ENCODE results near the gene OGFOD2. TPM values are rescaled to one million over a fixed set of nuclear protein-coding genes. Genes with fewer than 3 reads are reported as not detected.

OGFOD2 gene
- total and polyA plus RNA-seq, 10 donors, result 9.5 to 32.3 (median 20.5) TPM

DNA sequence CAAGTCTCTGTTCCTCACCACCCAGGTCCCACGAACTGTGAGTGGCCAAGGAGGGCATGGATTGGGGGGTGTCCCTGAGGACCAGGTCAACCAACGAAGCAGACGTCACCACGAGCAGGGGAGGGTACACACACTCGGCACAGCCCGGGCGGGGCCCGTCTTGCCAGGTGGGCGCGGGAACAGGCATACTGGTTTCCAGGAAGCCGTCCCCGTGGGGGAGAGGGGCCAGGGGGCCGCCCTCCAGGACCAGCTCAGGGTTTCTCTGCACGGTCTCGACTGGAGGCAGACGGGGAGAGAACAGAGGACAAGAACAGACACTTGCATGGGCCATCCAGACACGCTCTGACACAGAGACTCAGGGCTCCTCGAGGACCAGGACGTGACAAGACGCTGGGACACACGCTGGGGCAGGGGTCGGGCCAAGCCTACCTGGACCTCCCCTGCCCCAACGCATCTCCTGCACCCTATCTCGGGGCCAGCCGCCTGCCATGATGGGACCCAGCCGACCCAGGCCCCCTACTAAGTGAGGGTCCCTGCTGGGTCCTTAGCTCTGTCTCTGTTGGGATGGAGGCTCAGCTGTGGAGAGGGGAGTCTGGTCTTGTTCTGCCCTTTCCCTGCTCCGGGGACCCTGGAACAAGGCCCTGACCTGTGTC, 16.7 kb downstream of the OGFOD2 start:
- 83 to 95% (median 87%) methylated on average over 23 to 27 of the region's 27 CpGs for WGBS, 5 donors
- peaks cover 0 to 58% (median 13%) of the 10 kb centered on the region in 6 donors for H3K36me3 ChIP-seq
- DNase-seq, result peak; percentile 73

DNA sequence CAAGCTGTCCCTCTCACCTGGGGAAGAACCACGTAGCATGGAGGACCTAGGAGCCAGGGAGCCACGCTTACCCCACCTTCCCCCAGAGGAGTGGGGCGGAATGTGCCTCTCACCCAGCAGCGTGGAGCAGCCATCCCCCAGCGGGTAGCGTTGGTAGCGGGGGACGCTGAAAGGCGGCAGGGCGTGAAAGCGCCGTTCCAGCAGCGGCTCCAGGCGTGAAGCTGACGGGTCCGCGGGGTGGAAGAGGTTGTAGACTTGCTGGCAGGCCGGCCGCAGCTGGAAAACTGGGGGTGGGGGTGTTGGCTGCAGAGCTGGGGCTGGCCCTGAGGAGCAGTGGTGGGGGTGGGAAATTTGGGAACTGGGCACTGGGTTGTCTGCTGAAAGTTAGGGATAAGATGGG, 17.3 kb downstream of the OGFOD2 start:
- peaks cover 0 to 6% (median 0%) of the 10 kb centered on the region in 6 donors for H3K4me1 ChIP-seq
- TF ChIP-seq POLR2A (IDR thresholded peaks at IDR 0.05), result no peak
- TF ChIP-seq, protein P1, sequence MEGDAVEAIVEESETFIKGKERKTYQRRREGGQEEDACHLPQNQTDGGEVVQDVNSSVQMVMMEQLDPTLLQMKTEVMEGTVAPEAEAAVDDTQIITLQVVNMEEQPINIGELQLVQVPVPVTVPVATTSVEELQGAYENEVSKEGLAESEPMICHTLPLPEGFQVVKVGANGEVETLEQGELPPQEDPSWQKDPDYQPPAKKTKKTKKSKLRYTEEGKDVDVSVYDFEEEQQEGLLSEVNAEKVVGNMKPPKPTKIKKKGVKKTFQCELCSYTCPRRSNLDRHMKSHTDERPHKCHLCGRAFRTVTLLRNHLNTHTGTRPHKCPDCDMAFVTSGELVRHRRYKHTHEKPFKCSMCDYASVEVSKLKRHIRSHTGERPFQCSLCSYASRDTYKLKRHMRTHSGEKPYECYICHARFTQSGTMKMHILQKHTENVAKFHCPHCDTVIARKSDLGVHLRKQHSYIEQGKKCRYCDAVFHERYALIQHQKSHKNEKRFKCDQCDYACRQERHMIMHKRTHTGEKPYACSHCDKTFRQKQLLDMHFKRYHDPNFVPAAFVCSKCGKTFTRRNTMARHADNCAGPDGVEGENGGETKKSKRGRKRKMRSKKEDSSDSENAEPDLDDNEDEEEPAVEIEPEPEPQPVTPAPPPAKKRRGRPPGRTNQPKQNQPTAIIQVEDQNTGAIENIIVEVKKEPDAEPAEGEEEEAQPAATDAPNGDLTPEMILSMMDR (IDR thresholded peaks at IDR 0.05 in 8 of 11, conservative IDR thresholded peaks at IDR 0.05 in 3 of 11), result no peak
- peaks cover 0 to 58% (median 12%) of the 10 kb centered on the region in 6 donors for H3K36me3 ChIP-seq
- no peaks in the 10 kb centered on the region for H3K27me3 ChIP-seq (replicated peaks in 1 of 7)
- no peak overlapping the region for H3K4me3 ChIP-seq
- 85 to 92% (median 91%) methylated on average over 18 to 19 of the region's 19 CpGs for WGBS, 5 donors
- peak; percentile 69 for DNase-seq
- intact Hi-C loops (cut with DNase I; ENCODE audit: low total_unique reads), result no loop called here
- no peak overlapping the region for H3K27ac ChIP-seq
- no peaks in the 10 kb centered on the region for H3K9me3 ChIP-seq

More for the DNA sequence above, 16.7 kb downstream of the OGFOD2 start:
- TF ChIP-seq POLR2A (IDR thresholded peaks at IDR 0.05) (no peak), POLR2AphosphoS5 (IDR thresholded peaks at IDR 0.05) (no peak)
- TF ChIP-seq, protein P1 (IDR thresholded peaks at IDR 0.05 in 8 of 11, conservative IDR thresholded peaks at IDR 0.05 in 3 of 11), result no peak
- Histone ChIP-seq H3K9me3 (no peaks in the 10 kb centered on the region), H3K27ac (no peak overlapping the region), H3K4me3 (no peak overlapping the region), H3K27me3 (replicated peaks in 1 of 7) (no peaks in the 10 kb centered on the region), H3K4me1 (peaks cover 0 to 8% (median under 1%) of the 10 kb centered on the region in 6 donors)
- intact Hi-C loops (cut with DNase I; ENCODE audit: low total_unique reads), result no loop called here

DNA sequence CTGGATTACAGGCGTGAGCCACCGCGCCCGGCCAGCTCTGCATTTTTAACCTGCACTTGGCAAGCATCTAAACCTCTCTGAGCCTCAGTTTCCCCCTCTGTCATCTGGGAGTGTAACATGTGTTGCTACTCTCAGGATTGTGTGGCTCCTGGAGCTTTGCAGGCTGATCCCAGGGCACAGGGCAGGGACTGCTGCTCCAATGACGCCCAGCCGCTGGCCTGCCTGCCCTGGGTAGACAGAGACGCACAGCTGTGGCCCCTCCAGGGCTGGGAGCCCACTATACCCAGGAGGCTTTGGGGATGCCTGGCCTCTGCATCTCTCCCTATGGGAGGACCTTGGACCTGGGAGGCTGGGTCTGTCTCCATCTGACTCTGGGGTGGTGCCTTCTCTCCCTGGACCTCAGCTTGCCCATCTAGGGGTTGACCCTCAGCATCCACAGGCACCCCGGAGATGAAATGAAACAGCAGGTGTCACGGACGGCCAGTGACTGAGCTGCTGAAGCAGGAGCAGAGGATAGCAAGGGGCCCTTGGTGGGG, 19.2 kb downstream of the OGFOD2 start:
- Histone ChIP-seq H3K36me3 (peaks cover 0 to 45% (median 3%) of the 10 kb centered on the region in 6 donors), H3K27me3 (replicated peaks in 1 of 7) (no peaks in the 10 kb centered on the region), H3K4me3 (no peak overlapping the region), H3K9me3 (no peaks in the 10 kb centered on the region), H3K4me1 (peaks cover 0 to 6% (median 0%) of the 10 kb centered on the region in 6 donors), H3K27ac (no peak overlapping the region)
- intact Hi-C loops (cut with DNase I; ENCODE audit: low total_unique reads), result no loop called here
- no peak for DNase-seq
- WGBS, 5 donors, result 93 to 99% (median 97%) methylated on average over 8 to 10 of the region's 10 CpGs
- TF ChIP-seq POLR2A (IDR thresholded peaks at IDR 0.05), result no peak
- TF ChIP-seq, protein P1 (IDR thresholded peaks at IDR 0.05 in 8 of 11, conservative IDR thresholded peaks at IDR 0.05 in 3 of 11), result no peak

DNA sequence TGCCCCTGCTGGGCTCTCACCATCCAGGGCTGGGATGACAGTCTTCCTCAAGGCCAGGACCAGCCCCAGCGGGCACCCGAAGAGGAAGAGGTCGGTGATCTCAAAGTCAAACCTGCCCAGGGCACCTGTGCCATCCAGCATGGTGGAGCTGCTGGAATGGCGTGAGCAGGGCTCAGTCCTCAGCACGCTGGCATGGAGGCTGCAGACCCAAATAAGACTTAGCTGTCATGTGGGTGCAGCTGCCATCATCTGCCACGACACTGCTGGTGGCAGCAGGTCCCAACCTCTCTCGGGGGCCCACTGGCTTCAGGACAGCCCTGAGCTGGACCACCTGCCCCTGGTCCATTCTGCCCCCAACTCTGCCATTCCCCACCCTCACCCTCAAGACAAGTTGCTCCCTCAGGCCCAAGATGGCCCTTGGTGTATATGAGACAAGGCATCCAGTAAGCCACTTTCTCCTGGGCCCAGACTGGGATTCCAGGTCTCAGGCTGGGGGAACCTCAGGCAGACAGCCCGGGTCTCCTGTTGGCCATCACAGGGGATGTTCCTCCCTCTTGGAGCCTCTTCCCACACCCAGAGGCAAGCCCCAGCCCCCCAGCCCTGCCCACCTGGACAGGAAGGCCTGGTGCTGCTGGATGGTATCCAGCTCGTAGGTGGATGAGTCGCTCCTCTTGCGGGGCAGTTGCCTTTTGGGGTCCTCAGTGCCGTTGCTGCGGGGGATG, 19.9 kb downstream of the OGFOD2 start:
- WGBS, 5 donors, result 90 to 96% (median 94%) methylated on average over 10 to 13 of the region's 13 CpGs
- Histone ChIP-seq H3K36me3 (peaks cover 0 to 45% (median 5%) of the 10 kb centered on the region in 6 donors), H3K27me3 (replicated peaks in 1 of 7) (no peaks in the 10 kb centered on the region), H3K4me3 (no peak overlapping the region), H3K4me1 (peaks cover 0 to 6% (median 0%) of the 10 kb centered on the region in 6 donors), H3K27ac (no peak overlapping the region), H3K9me3 (no peaks in the 10 kb centered on the region)
- intact Hi-C loops (cut with DNase I; ENCODE audit: low total_unique reads), result no loop called here
- TF ChIP-seq, protein P1 (IDR thresholded peaks at IDR 0.05 in 8 of 11, conservative IDR thresholded peaks at IDR 0.05 in 3 of 11), result no peak
- TF ChIP-seq POLR2A (IDR thresholded peaks at IDR 0.05) (no peak), POLR2AphosphoS5 (IDR thresholded peaks at IDR 0.05) (no peak)
- peak; percentile 62 for DNase-seq

Measured in spleen (tissue), 11 donors.